Frontal cortex (tissue), 4 donors: ENCODE measurements around the gene PLXNA3. TPM values are rescaled to one million over a fixed set of nuclear protein-coding genes. Genes with fewer than 3 reads are reported as not detected.

ENCODE experiments used
- DNase-seq, 2 donors: peaks; one replicate each; pipeline ENCODE4 v3.0.0; 2012; ENCODE audit warnings: low spot score in 2 of 2
- FAIRE-seq: peaks from 2 replicates; lab custom pipeline; 2012; peaks lifted over from hg19 to GRCh38; lab: Jason Lieb, UNC
- total RNA-seq: library from RNA; depleted of rRNA; stranded (reverse); fragments of >200 nt; gene quantifications from one replicate; pipeline ENCODE4 v1.2.3, GENCODE V29; 2014
- donor health status: control.
- donor health status: control.
- donor health status: control.

PLXNA3 gene
- total RNA-seq, 1 donor from 2014 or later = 14.7 TPM

DNA sequence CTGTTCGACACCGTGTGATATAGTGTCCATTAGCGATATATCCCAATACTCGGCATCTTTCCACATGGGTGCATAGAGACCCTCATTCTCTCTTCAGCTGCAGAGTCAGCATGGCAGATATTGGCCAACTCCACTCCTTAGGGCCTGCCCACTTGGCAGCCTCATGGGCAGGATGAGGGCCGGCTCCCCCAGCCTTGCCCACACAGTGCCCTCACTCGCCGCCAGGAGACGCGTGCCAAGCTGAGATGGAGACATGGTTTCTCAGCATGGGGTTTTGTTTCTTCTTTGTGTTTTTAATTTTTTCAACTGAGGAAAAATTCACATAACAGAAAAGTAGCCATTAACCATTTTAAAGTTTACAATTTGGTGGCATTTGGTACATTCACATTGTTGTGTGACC lies 5.3 kb upstream of the PLXNA3 start:
- no peak for FAIRE-seq
- no peak for DNase-seq

GRCh38 chrX:154457491-154458115 lies 478 bp upstream of the PLXNA3 start:
- FAIRE-seq (no peak), DNase-seq (peak; percentile 67 to 72)

GRCh38 chrX:154458954-154459778 lies 1.1 kb downstream of the PLXNA3 start:
- DNase-seq (no peak), FAIRE-seq (no peak)

DNA sequence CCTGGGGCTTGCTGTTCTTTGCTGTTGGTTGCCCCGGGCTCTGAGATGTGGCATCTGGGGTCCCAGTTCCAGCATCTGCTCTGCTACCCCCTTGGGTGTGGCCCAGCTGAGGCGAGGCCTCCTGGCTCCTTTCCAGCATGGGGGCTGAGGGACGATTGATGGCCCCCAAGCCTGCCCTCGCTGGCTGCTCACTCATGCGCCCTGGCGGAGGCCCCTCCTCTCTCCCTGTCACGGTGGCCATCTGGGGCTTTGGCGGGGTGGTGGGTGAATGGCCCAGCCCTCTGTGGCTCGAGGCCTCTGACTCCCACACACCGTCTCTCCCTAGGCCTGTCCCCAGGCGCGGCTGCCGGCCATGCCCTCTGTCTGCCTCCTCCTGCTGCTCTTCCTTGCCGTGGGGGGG lies 1.8 kb downstream of the PLXNA3 start:
- FAIRE-seq = no peak
- no peak for DNase-seq

- FAIRE-seq = no peak
Observed at GRCh38 chrX:154460326-154460725, 2.2 kb downstream of the PLXNA3 start.

GRCh38 chrX:154462396-154462795 lies 4.3 kb downstream of the PLXNA3 start:
- FAIRE-seq = no peak

More at GRCh38 chrX:154460326-154460725, 2.2 kb downstream of the PLXNA3 start:
- DNase-seq = no peak

GRCh38 chrX:154463611-154464220 lies 5.6 kb downstream of the PLXNA3 start:
- DNase-seq = no peak
- FAIRE-seq = no peak

More at GRCh38 chrX:154462396-154462795, 4.3 kb downstream of the PLXNA3 start:
- peak in 1 of 2 donors; percentile 64 for DNase-seq

DNA sequence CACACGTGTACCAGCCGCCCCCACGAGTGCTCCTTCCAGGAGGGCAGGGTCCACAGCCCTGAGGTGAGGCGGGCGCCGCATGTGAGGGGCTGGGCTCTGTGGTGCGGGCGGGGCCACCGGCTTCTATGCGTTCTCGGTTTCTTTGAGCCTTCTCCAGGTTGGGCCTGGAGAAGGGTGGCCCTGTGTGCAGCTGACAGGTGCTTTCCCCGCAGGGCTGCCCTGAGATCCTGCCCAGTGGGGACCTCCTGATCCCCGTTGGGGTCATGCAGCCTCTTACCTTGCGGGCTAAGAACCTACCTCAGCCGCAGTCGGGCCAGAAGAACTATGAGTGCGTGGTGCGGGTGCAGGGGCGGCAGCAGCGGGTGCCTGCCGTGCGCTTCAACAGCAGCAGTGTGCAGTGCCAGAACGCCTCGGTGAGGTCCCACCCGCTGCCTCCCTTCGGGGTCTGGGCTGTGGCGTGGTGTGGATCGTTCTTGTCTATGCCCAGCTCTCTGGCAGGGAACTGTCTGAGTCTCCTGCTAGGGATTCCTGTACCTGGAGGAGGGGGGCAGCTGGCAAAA lies 6.8 kb downstream of the PLXNA3 start:
- FAIRE-seq = no peak

DNA sequence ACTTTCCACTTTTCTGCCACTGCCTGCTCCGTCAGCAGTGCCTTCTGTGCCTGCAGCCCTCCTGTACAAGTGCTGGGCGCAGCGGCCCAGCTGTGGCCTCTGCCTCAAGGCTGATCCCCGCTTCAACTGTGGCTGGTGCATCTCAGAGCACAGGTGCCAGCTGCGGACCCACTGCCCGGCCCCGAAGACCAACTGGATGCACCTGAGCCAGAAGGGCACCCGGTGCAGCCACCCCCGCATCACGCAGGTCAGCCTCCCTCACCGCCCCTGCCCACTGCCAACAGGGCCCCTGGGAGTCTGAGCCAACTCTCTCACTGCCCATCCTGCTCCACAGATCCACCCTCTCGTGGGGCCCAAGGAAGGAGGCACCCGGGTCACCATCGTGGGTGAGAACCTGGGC lies 7.5 kb downstream of the PLXNA3 start:
- FAIRE-seq (no peak), DNase-seq (no peak)

More for the DNA sequence above, 6.8 kb downstream of the PLXNA3 start:
- no peak for DNase-seq

GRCh38 chrX:154466036-154466435 lies 8.0 kb downstream of the PLXNA3 start:
- DNase-seq = no peak
- FAIRE-seq = no peak

GRCh38 chrX:154466907-154467306 lies 8.8 kb downstream of the PLXNA3 start:
- FAIRE-seq = no peak
- DNase-seq = no peak

GRCh38 chrX:154467556-154467955 lies 9.5 kb downstream of the PLXNA3 start:
- FAIRE-seq (no peak), DNase-seq (no peak)

- FAIRE-seq = no peak
- DNase-seq = no peak
Observed at GRCh38 chrX:154468217-154468616, 10.1 kb downstream of the PLXNA3 start.

GRCh38 chrX:154469114-154469513 lies 11.0 kb downstream of the PLXNA3 start:
- DNase-seq (no peak), FAIRE-seq (no peak)

DNA sequence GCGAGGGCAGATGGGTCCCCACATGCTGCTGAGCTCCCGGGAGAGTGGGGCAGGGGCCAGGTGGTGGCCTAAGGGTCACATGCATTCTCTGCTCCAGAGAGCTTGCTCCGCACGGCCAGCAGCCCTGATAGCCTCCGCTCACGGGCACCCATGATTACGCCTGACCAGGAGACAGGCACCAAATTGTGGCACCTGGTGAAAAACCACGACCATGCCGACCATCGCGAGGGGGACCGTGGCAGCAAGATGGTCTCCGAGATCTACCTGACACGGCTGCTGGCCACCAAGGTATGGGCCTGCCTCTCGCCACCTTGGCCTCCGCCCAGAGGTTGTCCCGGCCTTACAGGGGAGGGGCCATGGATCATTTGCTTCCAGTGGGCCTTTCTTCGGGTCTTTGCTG lies 11.8 kb downstream of the PLXNA3 start:
- FAIRE-seq (no peak), DNase-seq (no peak)

DNA sequence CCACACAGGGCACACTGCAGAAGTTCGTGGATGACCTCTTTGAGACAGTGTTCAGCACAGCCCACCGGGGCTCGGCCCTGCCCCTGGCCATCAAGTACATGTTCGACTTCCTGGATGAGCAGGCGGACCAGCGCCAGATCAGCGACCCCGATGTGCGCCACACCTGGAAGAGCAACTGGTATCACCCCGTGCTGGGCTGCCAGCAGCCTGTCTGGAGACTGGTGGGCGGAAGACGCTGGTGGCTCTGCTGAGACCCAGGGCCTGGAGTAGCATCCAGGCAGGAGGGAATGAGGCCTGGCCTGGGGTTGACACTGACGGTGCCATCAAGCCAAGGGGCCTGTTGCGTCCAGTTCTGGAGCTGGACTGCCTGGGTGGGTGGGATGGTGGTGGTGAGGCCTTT lies 12.4 kb downstream of the PLXNA3 start:
- no peak for FAIRE-seq

DNA sequence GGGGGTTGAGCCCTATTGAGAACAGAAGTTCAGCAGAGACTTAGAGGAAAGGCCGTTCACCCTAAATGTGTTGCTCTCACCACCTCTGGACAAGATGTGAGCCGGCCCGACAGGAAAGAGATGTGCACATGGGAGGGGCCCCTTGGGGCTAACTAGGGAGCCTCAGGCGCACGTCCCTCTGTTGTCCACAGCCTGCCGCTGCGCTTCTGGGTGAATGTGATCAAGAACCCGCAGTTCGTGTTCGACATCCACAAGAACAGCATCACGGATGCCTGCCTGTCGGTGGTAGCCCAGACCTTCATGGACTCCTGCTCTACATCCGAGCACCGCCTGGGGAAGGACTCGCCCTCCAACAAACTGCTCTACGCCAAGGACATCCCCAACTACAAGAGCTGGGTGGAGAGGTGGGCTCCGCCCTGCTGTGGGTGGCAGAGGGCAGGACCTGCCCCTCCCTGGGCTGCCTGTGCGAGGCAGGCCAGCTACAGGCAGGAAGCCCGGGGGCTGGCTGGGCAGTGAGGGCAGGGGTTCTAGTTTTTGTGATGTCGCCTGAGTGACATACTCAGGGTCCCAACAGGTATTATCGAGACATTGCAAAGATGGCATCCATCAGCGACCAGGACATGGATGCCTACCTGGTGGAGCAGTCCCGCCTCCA lies 13.0 kb downstream of the PLXNA3 start:
- FAIRE-seq (no peak), DNase-seq (no peak)

More for the DNA sequence above, 12.4 kb downstream of the PLXNA3 start:
- DNase-seq = no peak

- FAIRE-seq = no peak
Observed at GRCh38 chrX:154471839-154472684, 14.0 kb downstream of the PLXNA3 start.

More at GRCh38 chrX:154471839-154472684, 14.0 kb downstream of the PLXNA3 start:
- no peak for DNase-seq
